Lung (tissue), 12 donors: ENCODE measurements around the gene DAG1. TPM values are rescaled to one million over a fixed set of nuclear protein-coding genes. Genes with fewer than 3 reads are reported as not detected.

Experiments
- ATAC-seq: fragments of 200-7000 bp; cut with Tn5 transposase; one replicate; pipeline ENCODE4 v1.9.1; 2020; ENCODE audit warnings: moderate number of reproducible peaks; ENCODE audit not compliant: insufficient read depth, low FRiP score
- DNase-seq, 3 donors: peaks; one replicate each; pipeline ENCODE4 v3.0.0-alpha.2; 2013 to 2017
- H3K27ac ChIP-seq, 2 donors: one replicate each; pipeline ENCODE4 v1.5.1; 2013; ENCODE audit warnings: mild to moderate bottlenecking in 2 of 2, moderate library complexity in 2 of 2, control low read depth in 1 of 2, inconsistent platforms in 1 of 2, low read depth in 1 of 2, low read length in 1 of 2
- H3K27me3 ChIP-seq, 3 donors: one replicate each; pipeline ENCODE4 v1.5.1; 2013; ENCODE audit warnings: low read length in 2 of 3; ENCODE audit not compliant: control insufficient read depth in 3 of 3, insufficient read depth in 3 of 3
- H3K36me3 ChIP-seq, 4 donors: one replicate each; pipeline ENCODE4 v1.5.1; 2013; ENCODE audit warnings: low read length in 4 of 4, mild to moderate bottlenecking in 1 of 4, moderate library complexity in 1 of 4; ENCODE audit not compliant: control insufficient read depth in 4 of 4, insufficient read depth in 4 of 4
- H3K4me1 ChIP-seq, 5 donors: one replicate each; pipeline ENCODE4 v1.5.1; 2013; ENCODE audit warnings: low read length in 5 of 5, mild to moderate bottlenecking in 2 of 5, moderate library complexity in 1 of 5; ENCODE audit not compliant: control insufficient read depth in 5 of 5, insufficient read depth in 5 of 5
- H3K4me3 ChIP-seq: one replicate; pipeline ENCODE4 v1.5.1; 2013; ENCODE audit warnings: mild to moderate bottlenecking, control low read depth, moderate library complexity
- H3K9ac ChIP-seq, 2 donors: one replicate each; pipeline ENCODE4 v1.5.1; 2013; ENCODE audit warnings: low read length in 2 of 2, control low read depth in 1 of 2; ENCODE audit not compliant: insufficient read depth in 1 of 2
- H3K9me3 ChIP-seq, 4 donors: one replicate each; pipeline ENCODE4 v1.5.1; 2013; ENCODE audit warnings: low read length in 3 of 4, mild to moderate bottlenecking in 1 of 4, moderate library complexity in 1 of 4; ENCODE audit not compliant: control insufficient read depth in 4 of 4, insufficient read depth in 3 of 4
- CTCF ChIP-seq: IDR thresholded peaks from 2 replicates; pipeline ENCODE4 v1.5.1; 2012; ENCODE audit warnings: mild to moderate bottlenecking; ENCODE audit errors: control extremely low read depth, extremely low read depth
- WGBS, 2 donors: extraction: QIAGEN DNeasy Blood & Tissue Kit; methylation state at CpG; one replicate each; pipeline ENCODE4 v1.1.7; 2013; 5-methylcytosine and 5-hydroxymethylcytosine counted together
- polyA plus RNA-seq, 2 donors: library from polyadenylated mRNA; stranded (reverse); fragments of 200-250 nt; gene quantifications; one replicate each; pipeline ENCODE4 v1.2.1, GENCODE V29; 2013
- total RNA-seq, 2 donors: library from RNA; depleted of rRNA in 1 of 2; stranded (reverse); fragments of >200 nt in 1 of 2; gene quantifications; one replicate each; pipeline ENCODE4 v1.2.1, GENCODE V29; 2014 to 2021
- donor health status: control.
- donor health status: control.
- donor health status: Bipolar disorder and iron deficiency.
- donor health status: healthy.
- donor health status: DM: yes; HTN: yes; CAD: no.

The DAG1 gene
- total and polyA plus RNA-seq, 4 donors, result 18.2 to 100 (median 38.0) TPM

DNA sequence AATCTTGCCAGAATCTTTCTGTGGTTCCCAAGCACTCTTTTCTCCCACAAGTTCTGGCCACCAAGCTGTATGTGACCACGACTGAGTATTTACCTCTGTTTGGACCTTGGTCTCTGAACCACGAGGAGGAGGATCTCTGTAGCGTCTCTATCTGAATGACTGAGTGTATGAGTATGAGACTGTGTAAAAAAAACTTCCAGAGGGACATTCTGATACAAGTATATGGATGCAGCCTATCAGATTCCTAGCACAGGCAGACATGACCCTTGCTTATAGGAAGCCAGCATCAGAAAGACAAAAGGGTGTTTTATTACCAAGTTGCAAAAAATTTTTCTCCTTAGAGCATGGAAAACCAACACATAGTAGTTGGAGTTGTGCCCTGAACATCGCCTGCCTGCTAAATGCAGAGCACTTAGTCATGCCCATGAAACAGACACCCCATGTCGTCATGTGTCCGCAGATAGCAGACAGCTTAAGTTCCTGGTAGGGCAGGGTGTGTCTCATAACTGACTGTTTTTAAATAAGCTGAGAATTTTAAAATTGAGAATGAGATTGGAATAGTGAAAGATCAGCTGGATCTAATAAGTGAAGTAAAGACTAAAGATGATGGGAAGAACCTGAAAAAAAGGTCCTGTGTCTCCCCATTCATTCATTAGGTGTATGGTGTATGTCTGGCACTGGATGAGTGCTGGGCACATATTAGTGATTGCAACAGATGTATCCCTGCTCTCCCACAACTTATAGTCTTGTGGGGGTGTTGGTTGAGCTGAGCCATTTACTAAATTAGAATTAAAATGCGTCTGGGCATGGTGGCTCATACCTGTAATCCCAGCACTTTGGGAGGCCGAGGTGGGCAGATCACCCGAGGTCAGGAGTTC lies 30.9 kb downstream of the DAG1 start:
- ATAC-seq (peak; percentile 90), DNase-seq (peak in 1 of 3 donors; percentile 13)
- Histone ChIP-seq H3K27ac (peak overlapping the region; percentile 59 to 70), H3K4me1 (peaks cover 0 to 12% (median 3%) of the 10 kb centered on the region in 5 donors), H3K36me3 (peaks cover 0 to 5% (median 0%) of the 10 kb centered on the region in 4 donors), H3K9ac (no peak overlapping the region), H3K4me3 (no peak overlapping the region), H3K27me3 (no peaks in the 10 kb centered on the region), H3K9me3 (no peaks in the 10 kb centered on the region)
- TF ChIP-seq CTCF, result no peak
- 59 to 69% methylated on average over 9 of the region's 9 CpGs for WGBS, 2 donors

- WGBS, 2 donors, result 97 to 100% methylated on average over 2 of the region's 2 CpGs
- peaks cover 0 to 5% (median 0%) of the 10 kb centered on the region in 4 donors for H3K36me3 ChIP-seq
- H3K9ac ChIP-seq, result no peak overlapping the region
- peaks cover 0 to 12% (median 3%) of the 10 kb centered on the region in 5 donors for H3K4me1 ChIP-seq
- ATAC-seq (no peak), DNase-seq (no peak)
- no peak overlapping the region for H3K4me3 ChIP-seq
- no peaks in the 10 kb centered on the region for H3K9me3 ChIP-seq
- no peak for TF ChIP-seq CTCF
- no peaks in the 10 kb centered on the region for H3K27me3 ChIP-seq
- peak overlapping the region in 1 of 2 donors; percentile 70 for H3K27ac ChIP-seq
Measured at GRCh38 chr3:49501842-49502241, 31.8 kb downstream of the DAG1 start.

DNA sequence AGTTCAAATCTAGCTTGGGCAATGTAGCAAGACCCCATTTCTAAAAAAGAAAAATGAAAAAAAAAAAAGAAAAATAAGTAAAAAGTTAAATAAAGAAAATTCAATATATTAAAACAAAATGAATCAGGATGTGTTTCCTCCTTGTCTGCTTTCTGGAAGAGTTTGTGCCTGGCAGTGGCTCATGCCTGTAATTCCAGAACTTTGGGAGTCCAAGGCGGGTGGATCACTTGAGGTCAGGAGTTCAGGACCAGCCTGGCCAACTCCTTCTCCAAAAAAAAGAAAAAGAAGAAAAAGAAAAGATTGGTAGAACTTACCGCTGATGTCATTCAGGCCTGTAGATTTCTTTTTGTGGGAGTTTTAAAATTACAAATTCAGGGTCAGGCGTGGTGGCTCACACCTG lies 36.8 kb downstream of the DAG1 start:
- ATAC-seq (no peak), DNase-seq (no peak)
- H3K4me1 ChIP-seq, result peaks cover 0 to 1% (median 0%) of the 10 kb centered on the region in 5 donors
- peaks cover 0 to 8% (median 4%) of the 10 kb centered on the region in 4 donors for H3K36me3 ChIP-seq
- H3K27me3 ChIP-seq, result no peaks in the 10 kb centered on the region
- 95% methylated on average over 3 of the region's 3 CpGs for WGBS, 2 donors
- H3K4me3 ChIP-seq, result no peak overlapping the region
- H3K27ac ChIP-seq, result no peak overlapping the region
- no peaks in the 10 kb centered on the region for H3K9me3 ChIP-seq
- no peak for TF ChIP-seq CTCF
- no peak overlapping the region for H3K9ac ChIP-seq
